KOPT-K1 (cell line): ENCODE data around the gene TMEM11.

Source experiments
- H3K27ac ChIP-seq: fragments of 200-600 bp; sonication (generic); 2 replicates; pipeline ENCODE4 v1.5.1; 2016; ENCODE audit warnings: antibody characterized with exemption, mild to moderate bottlenecking, low read depth, low read length; ENCODE audit not compliant: poor library complexity, severe bottlenecking
- H3K36me3 ChIP-seq: fragments of 200-600 bp; sonication (generic); 2 replicates; pipeline ENCODE4 v1.5.1; 2017; ENCODE audit warnings: antibody characterized with exemption, mild to moderate bottlenecking, low read length, moderate library complexity; ENCODE audit not compliant: insufficient read depth
- H3K9me3 ChIP-seq: fragments of 200-600 bp; sonication (generic); 2 replicates; pipeline ENCODE4 v1.5.1; 2017; ENCODE audit warnings: antibody characterized with exemption, low read length, mild to moderate bottlenecking; ENCODE audit not compliant: insufficient read depth, poor library complexity, severe bottlenecking

TMEM11 gene

GRCh38 chr17:21169496-21169895 is 44.5 kb downstream of the TMEM11 start:
- Histone ChIP-seq H3K27ac (no peak overlapping the region), H3K36me3 (peaks cover 17% of the 10 kb centered on the region), H3K9me3 (no peaks in the 10 kb centered on the region)

GRCh38 chr17:21168555-21168865 is 45.5 kb downstream of the TMEM11 start:
- Histone ChIP-seq H3K36me3 (peaks cover 7% of the 10 kb centered on the region; the same call in 1 of the 2 replicates), H3K27ac (no peak overlapping the region), H3K9me3 (no peaks in the 10 kb centered on the region)

- H3K9me3 ChIP-seq: no peaks in the 10 kb centered on the region
- H3K36me3 ChIP-seq: no peaks in the 10 kb centered on the region
- H3K27ac ChIP-seq: no peak overlapping the region
Measured at GRCh38 chr17:21167303-21167702, 46.7 kb downstream of the TMEM11 start.

- no peak overlapping the region for H3K27ac ChIP-seq
- H3K36me3 ChIP-seq: no peaks in the 10 kb centered on the region
- no peaks in the 10 kb centered on the region for H3K9me3 ChIP-seq
Measured at GRCh38 chr17:21166595-21167210, 47.3 kb downstream of the TMEM11 start.

- no peaks in the 10 kb centered on the region for H3K36me3 ChIP-seq
- no peak overlapping the region for H3K27ac ChIP-seq
- no peaks in the 10 kb centered on the region for H3K9me3 ChIP-seq
Measured at GRCh38 chr17:21165922-21166594, 47.9 kb downstream of the TMEM11 start.

- H3K9me3 ChIP-seq: no peaks in the 10 kb centered on the region
- no peaks in the 10 kb centered on the region for H3K36me3 ChIP-seq
- H3K27ac ChIP-seq: no peak overlapping the region
Measured at GRCh38 chr17:21164620-21165019, 49.3 kb downstream of the TMEM11 start.

GRCh38 chr17:21164216-21164615 is 49.7 kb downstream of the TMEM11 start:
- H3K36me3 ChIP-seq: no peaks in the 10 kb centered on the region
- no peak overlapping the region for H3K27ac ChIP-seq
- no peaks in the 10 kb centered on the region for H3K9me3 ChIP-seq

- Histone ChIP-seq H3K9me3 (no peaks in the 10 kb centered on the region), H3K36me3 (no peaks in the 10 kb centered on the region), H3K27ac (no peak overlapping the region)
Measured at GRCh38 chr17:21163101-21163500, 50.9 kb downstream of the TMEM11 start.

GRCh38 chr17:21162394-21162775 is 51.6 kb downstream of the TMEM11 start:
- H3K36me3 ChIP-seq: no peaks in the 10 kb centered on the region
- no peak overlapping the region for H3K27ac ChIP-seq
- no peaks in the 10 kb centered on the region for H3K9me3 ChIP-seq

- Histone ChIP-seq H3K9me3 (no peaks in the 10 kb centered on the region), H3K27ac (no peak overlapping the region), H3K36me3 (no peaks in the 10 kb centered on the region)
Measured at GRCh38 chr17:21161498-21162393, 52.2 kb downstream of the TMEM11 start.

GRCh38 chr17:21160401-21160800 is 53.6 kb downstream of the TMEM11 start:
- peaks cover 4% of the 10 kb centered on the region for H3K9me3 ChIP-seq
- H3K36me3 ChIP-seq: no peaks in the 10 kb centered on the region
- no peak overlapping the region for H3K27ac ChIP-seq

- no peak overlapping the region for H3K27ac ChIP-seq
- H3K36me3 ChIP-seq: no peaks in the 10 kb centered on the region
- H3K9me3 ChIP-seq: peaks cover 22% of the 10 kb centered on the region
Measured at GRCh38 chr17:21157586-21158370, 56.2 kb downstream of the TMEM11 start.

GRCh38 chr17:21152731-21153130 is 61.2 kb downstream of the TMEM11 start:
- H3K36me3 ChIP-seq: 0 out of 2 replicates have a peak, but pooled peaks cover under 1% of the 10 kb centered on the region
- no peak overlapping the region for H3K27ac ChIP-seq
- peaks cover 51% of the 10 kb centered on the region for H3K9me3 ChIP-seq

- no peak overlapping the region for H3K27ac ChIP-seq
- peaks cover 7% of the 10 kb centered on the region; the same call in 1 of the 2 replicates for H3K36me3 ChIP-seq
- peaks cover 54% of the 10 kb centered on the region for H3K9me3 ChIP-seq
Measured at GRCh38 chr17:21149621-21150020, 64.3 kb downstream of the TMEM11 start.
